T-helper 2 cell treated with Interferon-gamma antibody and Interleukin-4, amounts not matched to agents 100 ng/mL and 5 ng/mL, for 36 hours (primary cell): Measurements from ENCODE around the gene CYS1. TPM values are rescaled to one million over a fixed set of nuclear protein-coding genes. Genes with fewer than 3 reads are reported as not detected.

Source experiments
- total RNA-seq: library from RNA; stranded (reverse); gene quantifications from 2 replicates; pipeline ENCODE4 v1.2.3, GENCODE V29; 2022

Gene CYS1
- total RNA-seq, 1 donor from 2014 or later = 0.70 TPM

Other genes with a start within 250 kb of the CYS1 start
- gene TAF1B, start 236.9 kb downstream of the CYS1 start, total RNA-seq = 48.3 and 52.8 TPM in 2 replicates
- 0.75 and 1.0 TPM in 2 replicates for gene GRHL1, start 128.7 kb downstream of the CYS1 start, total RNA-seq
- 9.6 and 10.6 TPM in 2 replicates for gene KLF11, start 36.9 kb downstream of the CYS1 start, total RNA-seq
- gene RRM2, start 42.3 kb upstream of the CYS1 start, total RNA-seq = 493 and 506 TPM in 2 replicates
- 67.5 and 69.4 TPM in 2 replicates for gene HPCAL1, start 222.5 kb upstream of the CYS1 start, total RNA-seq